K562 (cell line): ENCODE measurements around the gene SBNO1. TPM values are rescaled to one million over a fixed set of nuclear protein-coding genes. Genes with fewer than 3 reads are reported as not detected.

ENCODE experiments used
- ATAC-seq: fragments of 200-7000 bp; cut with Tn5 transposase; 3 replicates; pipeline ENCODE4 v1.9.1; 2020; ENCODE audit warnings: moderate library complexity
- BruUV-seq: library from RNA; stranded (reverse); fragments of 400-500 nt; replicated peaks from 2 replicates; lab custom pipeline; 2021; lab: Mats Ljungman, UMichigan
- CTCF ChIA-PET: fragments of 300-600 bp; formaldehyde crosslinking; extraction: SDS; loops from one replicate; lab custom pipeline; 2021; ENCODE audit warnings: low intra/inter-chr PET ratio; lab: Yijun Ruan, JAX
- POLR2A ChIA-PET: fragments of 300-600, 350-650 bp; sonication (Branson Sonifier 250); formaldehyde crosslinking; extraction: SDS; loops from one replicate; lab custom pipeline; 2021; ENCODE audit warnings: antibody characterized with exemption, inconsistent platforms; lab: Yijun Ruan, JAX
- DNase-seq, 4 experiments: peaks; one replicate each; pipeline versions ENCODE4 v3.0.0 to v3.0.0-alpha.2; 2011 to 2018; ENCODE audit warnings: low spot score in 3 of 4, mixed read lengths in 3 of 4; ENCODE audit errors: extremely low read depth in 1 of 4
- FAIRE-seq: peaks from 2 replicates; lab custom pipeline; 2011; peaks lifted over from hg19 to GRCh38; lab: Jason Lieb, UNC
- H2AFZ ChIP-seq: 2 replicates; pipeline ENCODE4 v1.6.0; 2011; ENCODE audit warnings: low read depth, low read length, control low read depth, inconsistent platforms
- H3K27ac ChIP-seq: fragments of 200-600 bp; 3 replicates; pipeline ENCODE4 v1.8.0; 2011; ENCODE audit warnings: low read depth, mild to moderate bottlenecking, control low read depth, inconsistent platforms, low read length, moderate library complexity, mixed read lengths; ENCODE audit errors: extremely low read depth
- H3K27me3 ChIP-seq, 2 experiments: fragments of 300-600 bp in 1 of 2; 2 replicates in 1 of 2; 3 replicates in 1 of 2; pipeline versions ENCODE4 v1.6.0 to v1.8.0; 2011; ENCODE audit warnings: inconsistent platforms in 2 of 2, low read length in 2 of 2, mild to moderate bottlenecking in 1 of 2, mixed read lengths in 1 of 2, moderate library complexity in 1 of 2; ENCODE audit not compliant: control insufficient read depth in 2 of 2, insufficient read depth in 2 of 2
- H3K36me3 ChIP-seq: fragments of 300-600 bp; 3 replicates; pipeline ENCODE4 v1.8.0; 2011; ENCODE audit warnings: mild to moderate bottlenecking, low read length, inconsistent platforms; ENCODE audit not compliant: control insufficient read depth, insufficient read depth
- H3K4me1 ChIP-seq, 2 experiments: fragments of 200-600 bp in 1 of 2; replicated peaks in 1 of 2; 2 replicates in 1 of 2; 3 replicates in 1 of 2; pipeline versions ENCODE4 v1.5.1 to v1.8.0; 2011; ENCODE audit warnings: inconsistent platforms in 2 of 2, low read length in 2 of 2, mild to moderate bottlenecking in 1 of 2, mixed read lengths in 1 of 2, moderate library complexity in 1 of 2; ENCODE audit not compliant: control insufficient read depth in 2 of 2, insufficient read depth in 2 of 2
- H3K4me2 ChIP-seq: 2 replicates; pipeline ENCODE4 v1.6.1; 2011; ENCODE audit warnings: low read length, control low read depth, inconsistent platforms, mixed read lengths; ENCODE audit not compliant: insufficient read depth
- H3K4me3 ChIP-seq: fragments of 200-600 bp; sonication (generic), shearing (Covaris generic); 2 replicates; pipeline ENCODE4 v1.5.1; 2016; ENCODE audit warnings: control low read depth, inconsistent platforms
- H3K79me2 ChIP-seq: fragments of 200-600 bp; 3 replicates; pipeline ENCODE4 v1.8.0; 2011; ENCODE audit warnings: low read length, inconsistent platforms; ENCODE audit not compliant: control insufficient read depth, insufficient read depth
- H3K9ac ChIP-seq, 2 experiments: 2 replicates each; pipeline versions ENCODE4 v1.6.0 to v1.6.1; 2011; ENCODE audit warnings: low read depth in 2 of 2, low read length in 2 of 2, control low read depth in 1 of 2, inconsistent platforms in 1 of 2, mild to moderate bottlenecking in 1 of 2, mixed read lengths in 1 of 2; ENCODE audit not compliant: insufficient read depth in 1 of 2
- H3K9me1 ChIP-seq: one replicate; pipeline ENCODE4 v1.6.0; 2011; ENCODE audit warnings: inconsistent platforms, mild to moderate bottlenecking, low read length, moderate library complexity; ENCODE audit not compliant: control insufficient read depth, insufficient read depth
- H3K9me3 ChIP-seq: replicated peaks from 2 replicates; pipeline ENCODE4 v1.5.1; 2011; ENCODE audit warnings: low read depth, low read length, inconsistent platforms; ENCODE audit not compliant: control insufficient read depth, insufficient read depth
- H4K20me1 ChIP-seq: replicated peaks from 2 replicates; pipeline ENCODE4 v1.6.1; 2011; ENCODE audit warnings: low read length, inconsistent platforms, mixed read lengths; ENCODE audit not compliant: control insufficient read depth, insufficient read depth
- ARID3B ChIP-seq: fragments of 250-450 bp; sonication (Bioruptor Pico); IDR thresholded peaks from 2 replicates; pipeline ENCODE4 v1.4.0; 2020; ENCODE audit warnings: borderline replicate concordance
- BRF1 ChIP-seq: IDR thresholded peaks from 3 replicates; pipeline ENCODE4 v1.6.1; 2011; ENCODE audit warnings: borderline replicate concordance, mild to moderate bottlenecking; ENCODE audit not compliant: insufficient read length; ENCODE audit errors: extremely low read depth
- HNRNPUL1 ChIP-seq: fragments of 200-400 bp; formaldehyde crosslinking; IDR thresholded peaks from 2 replicates; pipeline ENCODE4 v1.6.1; 2017; ENCODE audit warnings: low read length
- PCBP1 ChIP-seq: fragments of 200-400 bp; formaldehyde crosslinking; IDR thresholded peaks from 2 replicates; pipeline ENCODE4 v1.6.1; 2018; ENCODE audit warnings: mild to moderate bottlenecking, low read depth, low read length; ENCODE audit not compliant: poor library complexity, severe bottlenecking
- SNRNP70 ChIP-seq: fragments of 200-400 bp; formaldehyde crosslinking; optimal IDR thresholded peaks from 2 replicates; pipeline ENCODE3; 2017; ENCODE audit warnings: low read depth, low read length
- ZBTB8A ChIP-seq: fragments of 450-650 bp; IDR thresholded peaks from 2 replicates; pipeline ENCODE4 v1.6.1; 2018; ENCODE audit warnings: mild to moderate bottlenecking, moderate library complexity; ENCODE audit not compliant: partially characterized antibody
- ZFP91 ChIP-seq: sonication (generic); formaldehyde crosslinking; IDR thresholded peaks from 2 replicates; pipeline ENCODE4 v1.8.0; 2022; ENCODE audit warnings: mild to moderate bottlenecking, missing genetic modification reagents
- ZKSCAN1 ChIP-seq: fragments of 150-350 bp; IDR thresholded peaks from 2 replicates; pipeline ENCODE4 v1.6.1; 2016; ENCODE audit warnings: low read depth, low read length
- ZNF444 ChIP-seq: fragments of 250-450 bp; sonication (Bioruptor Pico); IDR thresholded peaks from 2 replicates; pipeline ENCODE4 v1.4.0; 2020; ENCODE audit warnings: mild to moderate bottlenecking, moderate library complexity
- ZNF609 ChIP-seq: sonication (generic); formaldehyde crosslinking; IDR thresholded peaks from 2 replicates; pipeline ENCODE4 v1.8.1; 2023; ENCODE audit warnings: missing genetic modification reagents, mild to moderate bottlenecking, borderline replicate concordance
- ZNF717 ChIP-seq: fragments of 250-450 bp; sonication (Bioruptor Pico); IDR thresholded peaks from 2 replicates; pipeline ENCODE4 v1.5.0; 2021
- WGBS: fragments of 100-300 bp; shearing (Covaris generic); methylation state at CpG from one replicate; pipeline ENCODE4 v1.1.6; 2016; ENCODE audit warnings: low coverage, mixed read lengths; ENCODE audit not compliant: insufficient coverage; ENCODE audit errors: missing lambda C conversion rate; 5-methylcytosine and 5-hydroxymethylcytosine counted together
- in situ Hi-C: fragments of 300-500 bp; cut with MboI; formaldehyde crosslinking; loops from 4 replicates; pipeline ENCODE4 v1.15.0; 2018; ENCODE audit warnings: inconsistent platforms, mixed read lengths
- intact Hi-C: fragments of 100-400 bp; cut with micrococcal nuclease; formaldehyde crosslinking; loops from 2 replicates; pipeline ENCODE4 v1.14.2; 2022
- polyA plus RNA-seq, 8 experiments: library from polyadenylated mRNA; depleted of rRNA in 4 of 8; stranded (reverse) in 5 of 8; unstranded in 3 of 8; fragments of >200 nt; fragmentation: Nextera tagmentation in 2 of 8; fragmentation: Illumina TruSeq in 1 of 8; extraction: Ambion mirVana in 2 of 8; extraction: Trizol in 1 of 8; gene quantifications; 2 replicates each; pipeline versions ENCODE4 v1.2.1 to v1.2.3, GENCODE V29; 2011 to 2014; ENCODE audit warnings: inconsistent platforms in 1 of 8, missing spikeins in 1 of 8
- total RNA-seq, 7 experiments: library from RNA; depleted of rRNA in 6 of 7; stranded (reverse); fragments of >200 nt in 6 of 7; fragmentation: Illumina TruSeq in 2 of 7; extraction: Trizol in 2 of 7; gene quantifications; 2 replicates each; pipeline versions ENCODE4 v1.2.1 to v1.2.3, GENCODE V29; 2011 to 2021; ENCODE audit warnings: low replicate concordance in 1 of 7

Gene SBNO1
- total and polyA plus RNA-seq, 9 of the 15 experiments (the other 6 are each of a cell fraction or from before 2014, with no cell fraction given), result 14.9 to 77.1 (median 35.9) TPM

- TF ChIP-seq SNRNP70 (no peak), BRF1 (no peak)
Measured at GRCh38 chr12:123254853-123255446, 109.7 kb downstream of the SBNO1 start (continued).

GRCh38 chr12:123253641-123254459 is 110.8 kb downstream of the SBNO1 start:
- H3K9me3 ChIP-seq, result no peaks in the 10 kb centered on the region
- no peak for TF ChIP-seq HNRNPUL1
- no peak for TF ChIP-seq ZNF717 (CRISPR knock-in tag)
- TF ChIP-seq ZKSCAN1, result no peak
- no peak for TF ChIP-seq PCBP1
- TF ChIP-seq ZNF609 (CRISPR knock-in tag), result no peak
- TF ChIP-seq ZBTB8A, result no peak
- TF ChIP-seq ZFP91 (CRISPR knock-in tag), result no peak
- TF ChIP-seq ARID3B (CRISPR knock-in tag), result no peak
- no peak for TF ChIP-seq ZNF444 (CRISPR knock-in tag)
- TF ChIP-seq, all 486 proteins: peak for 0
- peaks cover 4% of the 10 kb centered on the region for H4K20me1 ChIP-seq
- H3K79me2 ChIP-seq, result peaks cover 47% of the 10 kb centered on the region
- intact Hi-C loops (no loop called here), in situ Hi-C loops (no loop called here)
- no peak overlapping the region for H3K4me2 ChIP-seq
- no peak overlapping the region for H2AFZ ChIP-seq
- no TSS peak for BruUV-seq
- no peak overlapping the region for H3K4me3 ChIP-seq
- ATAC-seq, result no peak
- FAIRE-seq, result no peak
- WGBS, result 91% methylated on average over 24 of the region's 24 CpGs
- ChIA-PET CTCF (no interaction called here), POLR2A (interaction anchor here (0.6 to 0.8 kb wide), 3 partner anchors 9 to 494 kb away, joined by 3 to 4 read pairs (median 3); no protein-coding TSS in a partner anchor)
- H3K27ac ChIP-seq, result no peak overlapping the region
- no peak overlapping the region for H3K9ac ChIP-seq
- peaks cover 19 to 23% of the 10 kb centered on the region in 2 experiments for H3K4me1 ChIP-seq
- no peaks in the 10 kb centered on the region for H3K27me3 ChIP-seq
- H3K36me3 ChIP-seq, result peaks cover 62% of the 10 kb centered on the region
- H3K9me1 ChIP-seq, result no peaks in the 10 kb centered on the region
- DNase-seq, result no peak
